ENCODE results near the gene TGIF1.
"Not testable (repeated sequence)": the region's sequence is repeated elsewhere in the genome, so short reads cannot be mapped to it uniquely, and the experiment has no call there.

The TGIF1 gene

GRCh38 chr18:3466045-3466444 is 16.1 kb downstream of the TGIF1 start:
- DNase-seq (ENCODE audit: extremely low spot score) = no peak
- TF ChIP-seq, protein P1, sequence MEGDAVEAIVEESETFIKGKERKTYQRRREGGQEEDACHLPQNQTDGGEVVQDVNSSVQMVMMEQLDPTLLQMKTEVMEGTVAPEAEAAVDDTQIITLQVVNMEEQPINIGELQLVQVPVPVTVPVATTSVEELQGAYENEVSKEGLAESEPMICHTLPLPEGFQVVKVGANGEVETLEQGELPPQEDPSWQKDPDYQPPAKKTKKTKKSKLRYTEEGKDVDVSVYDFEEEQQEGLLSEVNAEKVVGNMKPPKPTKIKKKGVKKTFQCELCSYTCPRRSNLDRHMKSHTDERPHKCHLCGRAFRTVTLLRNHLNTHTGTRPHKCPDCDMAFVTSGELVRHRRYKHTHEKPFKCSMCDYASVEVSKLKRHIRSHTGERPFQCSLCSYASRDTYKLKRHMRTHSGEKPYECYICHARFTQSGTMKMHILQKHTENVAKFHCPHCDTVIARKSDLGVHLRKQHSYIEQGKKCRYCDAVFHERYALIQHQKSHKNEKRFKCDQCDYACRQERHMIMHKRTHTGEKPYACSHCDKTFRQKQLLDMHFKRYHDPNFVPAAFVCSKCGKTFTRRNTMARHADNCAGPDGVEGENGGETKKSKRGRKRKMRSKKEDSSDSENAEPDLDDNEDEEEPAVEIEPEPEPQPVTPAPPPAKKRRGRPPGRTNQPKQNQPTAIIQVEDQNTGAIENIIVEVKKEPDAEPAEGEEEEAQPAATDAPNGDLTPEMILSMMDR (IDR thresholded peaks at IDR 0.05; ENCODE audit: control extremely low read depth, extremely low read depth, low read depth, missing control alignments) = no peak
- ChIA-PET POLR2A (no interaction called here), CTCF (interaction anchor here (0.9 to 2.7 kb wide), 5 partner anchors 12 to 120 kb away, joined by 3 to 16 read pairs (median 4); no protein-coding TSS in a partner anchor)

GRCh38 chr18:3466872-3467271 is 16.9 kb downstream of the TGIF1 start:
- TF ChIP-seq, protein P1 (IDR thresholded peaks at IDR 0.05; ENCODE audit: control extremely low read depth, extremely low read depth, low read depth, missing control alignments) = no peak
- POLR2A ChIA-PET = no interaction called here
- CTCF ChIA-PET = interaction anchor here (0.9 to 1.9 kb wide), 4 partner anchors 8 to 27 kb away, joined by 3 to 4 read pairs (median 4); no protein-coding TSS in a partner anchor
- DNase-seq (ENCODE audit: extremely low spot score) = no peak

- TF ChIP-seq, protein P1 (IDR thresholded peaks at IDR 0.05; ENCODE audit: control extremely low read depth, extremely low read depth, low read depth, missing control alignments) = no peak
- no peak for DNase-seq (ENCODE audit: extremely low spot score)
- ChIA-PET CTCF (interaction anchor here (1.5 to 1.9 kb wide), 3 partner anchors 10 to 198 kb away, joined by 3 to 4 read pairs (median 3); no protein-coding TSS in a partner anchor), POLR2A (no interaction called here)
Measured at GRCh38 chr18:3468066-3468705, 18.2 kb downstream of the TGIF1 start.

DNA sequence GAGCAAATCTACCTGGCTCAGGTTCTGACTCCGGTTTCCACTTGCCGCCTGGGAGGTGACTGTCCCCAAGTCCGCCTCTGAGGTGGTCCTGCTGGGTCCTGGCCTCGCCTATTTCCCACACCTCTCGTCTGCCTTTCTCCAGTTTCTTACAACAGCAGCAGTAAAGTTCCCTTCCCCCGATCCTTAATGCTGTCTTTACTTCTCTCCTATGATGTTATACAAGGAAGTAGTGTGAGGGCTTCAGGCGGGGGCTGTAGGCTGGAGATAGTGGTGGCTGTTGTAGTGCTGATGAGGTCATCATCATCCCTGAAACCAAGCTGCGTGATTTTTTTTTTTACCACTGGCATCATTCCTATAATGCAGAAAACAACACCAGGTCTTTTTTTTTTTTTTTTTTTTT is 18.9 kb downstream of the TGIF1 start:
- POLR2A ChIA-PET = no interaction called here
- no peak for DNase-seq (ENCODE audit: extremely low spot score)
- TF ChIP-seq, protein P1 (IDR thresholded peaks at IDR 0.05; ENCODE audit: control extremely low read depth, extremely low read depth, low read depth, missing control alignments) = no peak
- CTCF ChIA-PET = interaction anchor here (1.2 to 1.9 kb wide), 4 partner anchors 10 to 197 kb away, joined by 3 to 4 read pairs (median 3); no protein-coding TSS in a partner anchor

DNA sequence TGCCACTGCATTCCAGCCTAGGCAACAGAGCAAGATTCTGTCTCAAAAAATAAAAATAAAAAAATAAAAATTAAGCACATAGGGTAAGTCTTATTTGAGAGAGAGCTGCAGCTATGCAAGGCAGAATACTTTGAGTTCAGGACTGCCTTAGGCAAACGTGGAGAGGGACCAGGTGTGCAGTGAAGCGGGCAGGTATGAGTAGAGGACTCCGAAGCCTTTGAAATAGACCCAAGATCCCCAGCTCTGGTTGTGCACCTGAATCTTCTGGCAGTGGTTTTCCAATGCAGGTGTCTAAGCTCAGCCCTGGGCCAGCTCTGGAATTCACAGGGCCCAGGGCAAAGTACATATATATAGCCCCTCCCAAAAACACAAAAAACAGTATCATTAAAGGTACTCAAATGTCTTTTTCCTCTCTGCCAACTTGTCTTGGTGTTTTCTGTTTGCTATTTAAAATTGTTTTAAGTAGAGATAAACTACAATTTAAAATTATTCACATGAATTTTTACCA is 21.2 kb downstream of the TGIF1 start:
- DNase-seq (ENCODE audit: extremely low spot score) = no peak
- POLR2A ChIA-PET = no interaction called here
- TF ChIP-seq, protein P1 (IDR thresholded peaks at IDR 0.05; ENCODE audit: control extremely low read depth, extremely low read depth, low read depth, missing control alignments) = no peak
- CTCF ChIA-PET = interaction anchor here (1.0 to 1.7 kb wide), 3 partner anchors 14 to 123 kb away, joined by 4 to 5 read pairs (median 4); no protein-coding TSS in a partner anchor

DNA sequence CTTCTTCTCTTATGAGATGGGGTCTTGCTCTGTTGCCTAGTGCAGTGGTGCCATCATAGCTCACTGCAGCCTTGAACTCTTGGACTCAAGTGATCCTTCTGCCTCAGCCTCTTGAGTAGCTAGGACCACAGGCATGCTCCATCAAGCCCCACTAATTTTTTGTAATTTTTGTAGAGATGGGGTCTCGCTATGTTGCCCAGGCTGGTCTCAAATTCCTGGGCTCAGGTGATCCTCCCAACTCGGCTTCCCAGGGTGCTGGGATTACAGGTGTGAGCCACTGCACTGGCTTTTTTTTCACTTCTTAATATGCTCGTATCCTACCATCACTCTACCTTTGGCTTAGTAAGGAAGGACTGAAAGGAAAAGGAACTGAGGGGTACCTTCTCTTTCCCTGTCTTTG is 22.1 kb downstream of the TGIF1 start:
- DNase-seq (ENCODE audit: extremely low spot score); POLR2A ChIA-PET; CTCF ChIA-PET: not testable (repeated sequence)
